ENCODE results near the gene ALS2. TPM values are rescaled to one million over a fixed set of nuclear protein-coding genes. Genes with fewer than 3 reads are reported as not detected.

The ALS2 gene
- total RNA-seq, 1 donor from 2014 or later, result 36.4 TPM

- TF ChIP-seq CTCF (conservative IDR thresholded peaks at IDR 0.05), result no peak
- H3K9me3 Mint-ChIP-seq, result no peaks in the 10 kb centered on the region
- H3K4me1 Mint-ChIP-seq (ENCODE audit: unreplicated experiment), result no peaks in the 10 kb centered on the region
- H3K4me3 Mint-ChIP-seq, result no peak overlapping the region
- H3K27ac Mint-ChIP-seq, result no peak overlapping the region
- no peaks in the 10 kb centered on the region for H3K27me3 Mint-ChIP-seq
- no peak for DNase-seq (ENCODE audit: extremely low spot score, unreplicated experiment)
- H3K36me3 Mint-ChIP-seq, result peaks cover 14% of the 10 kb centered on the region
Measured at GRCh38 chr2:201754717-201755415, 25.9 kb downstream of the ALS2 start.

GRCh38 chr2:201751566-201751965 is 29.2 kb downstream of the ALS2 start:
- H3K4me3 Mint-ChIP-seq, result no peak overlapping the region
- no peak for TF ChIP-seq CTCF (conservative IDR thresholded peaks at IDR 0.05)
- H3K27ac Mint-ChIP-seq, result no peak overlapping the region
- no peaks in the 10 kb centered on the region for H3K4me1 Mint-ChIP-seq (ENCODE audit: unreplicated experiment)
- no peaks in the 10 kb centered on the region for H3K9me3 Mint-ChIP-seq
- no peak for DNase-seq (ENCODE audit: extremely low spot score, unreplicated experiment)
- H3K27me3 Mint-ChIP-seq, result no peaks in the 10 kb centered on the region
- peaks cover 6% of the 10 kb centered on the region for H3K36me3 Mint-ChIP-seq

- H3K9me3 Mint-ChIP-seq, result no peaks in the 10 kb centered on the region
- no peak overlapping the region for H3K27ac Mint-ChIP-seq
- no peak overlapping the region for H3K4me3 Mint-ChIP-seq
- no peaks in the 10 kb centered on the region for H3K27me3 Mint-ChIP-seq
- no peaks in the 10 kb centered on the region for H3K4me1 Mint-ChIP-seq (ENCODE audit: unreplicated experiment)
- H3K36me3 Mint-ChIP-seq, result peaks cover 11% of the 10 kb centered on the region
- DNase-seq (ENCODE audit: extremely low spot score, unreplicated experiment), result no peak
- TF ChIP-seq CTCF (conservative IDR thresholded peaks at IDR 0.05), result no peak
Measured at GRCh38 chr2:201746551-201746950, 34.2 kb downstream of the ALS2 start.

GRCh38 chr2:201735486-201735885 is 45.2 kb downstream of the ALS2 start:
- Mint-ChIP-seq H3K36me3 (peaks cover 39% of the 10 kb centered on the region), H3K4me3 (no peak overlapping the region), H3K27ac (no peak overlapping the region), H3K9me3 (no peaks in the 10 kb centered on the region), H3K4me1 (ENCODE audit: unreplicated experiment) (no peaks in the 10 kb centered on the region), H3K27me3 (no peaks in the 10 kb centered on the region)
- TF ChIP-seq CTCF (conservative IDR thresholded peaks at IDR 0.05), result no peak
- no peak for DNase-seq (ENCODE audit: extremely low spot score, unreplicated experiment)

GRCh38 chr2:201734111-201734510 is 46.6 kb downstream of the ALS2 start:
- peaks cover 2% of the 10 kb centered on the region for H3K4me1 Mint-ChIP-seq (ENCODE audit: unreplicated experiment)
- TF ChIP-seq CTCF (conservative IDR thresholded peaks at IDR 0.05), result no peak
- no peaks in the 10 kb centered on the region for H3K27me3 Mint-ChIP-seq
- no peak overlapping the region for H3K4me3 Mint-ChIP-seq
- peaks cover 41% of the 10 kb centered on the region for H3K36me3 Mint-ChIP-seq
- H3K27ac Mint-ChIP-seq, result no peak overlapping the region
- DNase-seq (ENCODE audit: extremely low spot score, unreplicated experiment), result no peak
- no peaks in the 10 kb centered on the region for H3K9me3 Mint-ChIP-seq

All from type B pancreatic cell (in vitro differentiated cells).